Esophagus muscularis mucosa (tissue), 4 donors: Measurements from ENCODE around the gene PDLIM5.

Experiments
- CTCF ChIP-seq, 3 experiments: fragments of 200-600 bp in 2 of 3; fragments of 450-650 bp in 1 of 3; sonication (generic) in 2 of 3; IDR thresholded peaks; one replicate each; pipeline ENCODE4 v1.5.1; 2017 to 2019; ENCODE audit warnings: antibody characterized with exemption in 3 of 3, mild to moderate bottlenecking in 2 of 3, moderate library complexity in 1 of 3
- EP300 ChIP-seq: sonication (generic); formaldehyde crosslinking; IDR thresholded peaks from one replicate; pipeline ENCODE4 v1.6.1; 2017; ENCODE audit warnings: antibody characterized with exemption
- POLR2A ChIP-seq: fragments of 450-650 bp; IDR thresholded peaks from one replicate; pipeline ENCODE4 v1.6.1; 2017; ENCODE audit warnings: antibody characterized with exemption, moderate library complexity, mild to moderate bottlenecking, low read depth
- POLR2AphosphoS5 ChIP-seq, 2 donors: sonication (generic); formaldehyde crosslinking; IDR thresholded peaks; one replicate each; pipeline ENCODE4 v1.6.1; 2017; ENCODE audit warnings: antibody characterized with exemption in 2 of 2

- TF ChIP-seq CTCF (IDR thresholded peaks at IDR 0.05) (no peak), POLR2A (no peak), POLR2AphosphoS5 (IDR thresholded peaks at IDR 0.05) (no peak), EP300 (no peak)
Measured at GRCh38 chr4:94639298-94639697, 187.6 kb downstream of the PDLIM5 start.
